C4-2B (cell line): ENCODE measurements around the gene SLTM.

ENCODE experiments used
- H3K27ac ChIP-seq: fragments of 450-650 bp; 2 replicates; pipeline ENCODE4 v1.5.1; 2017
- CTCF ChIP-seq: fragments of 450-650 bp; conservative IDR thresholded peaks from 2 replicates; pipeline ENCODE4 v1.5.1; 2017; ENCODE audit warnings: mild to moderate bottlenecking
- ZFX ChIP-seq: fragments of 450-650 bp; IDR thresholded peaks from 2 replicates; pipeline ENCODE4 v1.6.1; 2017

Gene SLTM

GRCh38 chr15:58962662-58963565 lies 29.4 kb upstream of the SLTM start:
- no peak for TF ChIP-seq ZFX
- no peak for TF ChIP-seq CTCF
- no peak overlapping the region for H3K27ac ChIP-seq

DNA sequence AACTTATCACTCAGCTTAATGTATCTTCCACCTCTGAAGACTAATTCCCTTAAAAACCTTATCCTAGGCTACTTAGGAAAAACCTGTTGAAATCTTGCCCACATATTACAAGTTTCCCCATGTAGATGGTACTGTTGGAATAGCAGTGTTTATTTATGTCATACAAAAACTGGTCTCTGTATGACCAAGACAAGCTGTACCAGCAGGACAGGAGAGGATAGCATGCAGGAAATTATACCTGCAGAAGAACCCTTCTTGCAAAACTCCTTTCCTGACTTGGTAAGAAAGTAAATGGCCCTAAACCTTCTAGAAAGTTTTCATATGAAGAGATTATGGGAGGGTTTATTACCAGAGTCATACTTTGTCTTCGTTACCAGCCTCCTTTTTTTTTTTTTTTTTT lies 28.7 kb upstream of the SLTM start:
- no peak overlapping the region for H3K27ac ChIP-seq
- no peak for TF ChIP-seq CTCF
- no peak for TF ChIP-seq ZFX

GRCh38 chr15:58958811-58959210 lies 25.3 kb upstream of the SLTM start:
- no peak for TF ChIP-seq CTCF
- TF ChIP-seq ZFX, result no peak
- H3K27ac ChIP-seq, result no peak overlapping the region

- H3K27ac ChIP-seq, result no peak overlapping the region
- TF ChIP-seq CTCF (peak; percentile 94), ZFX (no peak)
Observed at GRCh38 chr15:58957101-58957973, 23.9 kb upstream of the SLTM start.

- no peak for TF ChIP-seq CTCF
- TF ChIP-seq ZFX, result no peak
- peak overlapping the region; percentile 86; the same call in 1 of the 2 replicates for H3K27ac ChIP-seq
Observed at GRCh38 chr15:58952751-58953150, 19.3 kb upstream of the SLTM start.

- peak overlapping the region; percentile 86; the same call in 1 of the 2 replicates for H3K27ac ChIP-seq
- TF ChIP-seq CTCF (no peak), ZFX (no peak)
Observed at GRCh38 chr15:58951388-58952007, 18.0 kb upstream of the SLTM start.
